GM19467 (cell line): Measurements from ENCODE around the gene STK39.

ENCODE experiments used
- ATAC-seq: cut with Tn5 transposase; IDR thresholded peaks from one replicate; pipeline ENCODE4 v1.9.1; 2021; ENCODE audit warnings: mild to moderate bottlenecking, moderate library complexity; ENCODE audit not compliant: unreplicated experiment

STK39 gene

DNA sequence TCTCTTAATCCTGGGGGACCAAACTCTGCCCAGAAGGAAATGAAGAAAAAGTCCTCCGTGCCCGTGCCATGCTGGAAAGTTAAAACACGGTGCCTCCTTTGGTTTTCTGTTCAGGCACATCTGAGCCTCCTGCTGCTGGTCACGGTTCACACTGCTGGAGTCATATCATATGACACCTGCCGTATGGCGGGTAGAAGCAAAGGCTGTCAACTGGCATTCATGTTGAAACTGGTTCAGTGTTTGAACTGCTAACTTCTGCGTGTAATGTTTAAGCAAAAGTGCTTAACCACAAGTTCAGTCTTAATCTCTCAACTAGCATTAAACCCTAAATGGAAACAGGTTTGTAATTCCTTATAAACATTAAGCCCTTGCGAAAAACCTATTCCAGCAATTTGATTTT lies 3.1 kb downstream of the STK39 start:
- ATAC-seq: no peak

DNA sequence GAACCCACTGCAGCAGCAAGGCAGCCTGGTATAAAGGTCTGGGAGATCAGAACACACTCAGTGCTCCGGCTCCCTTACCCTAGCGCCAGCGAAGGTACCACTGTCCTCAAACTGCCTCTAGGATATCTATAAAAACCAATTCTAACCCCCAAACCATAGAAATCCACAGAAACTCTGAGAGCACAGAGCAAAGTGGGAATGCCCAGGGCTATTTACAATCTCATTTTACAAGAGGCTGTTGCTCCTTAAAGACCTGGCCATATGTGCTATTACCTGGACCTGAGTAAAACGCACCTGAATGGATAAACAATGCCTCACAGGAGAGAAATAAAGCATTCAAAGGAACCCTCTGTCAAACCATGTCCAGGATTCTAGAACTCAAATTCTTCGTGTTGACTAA lies 4.3 kb downstream of the STK39 start:
- no peak for ATAC-seq

DNA sequence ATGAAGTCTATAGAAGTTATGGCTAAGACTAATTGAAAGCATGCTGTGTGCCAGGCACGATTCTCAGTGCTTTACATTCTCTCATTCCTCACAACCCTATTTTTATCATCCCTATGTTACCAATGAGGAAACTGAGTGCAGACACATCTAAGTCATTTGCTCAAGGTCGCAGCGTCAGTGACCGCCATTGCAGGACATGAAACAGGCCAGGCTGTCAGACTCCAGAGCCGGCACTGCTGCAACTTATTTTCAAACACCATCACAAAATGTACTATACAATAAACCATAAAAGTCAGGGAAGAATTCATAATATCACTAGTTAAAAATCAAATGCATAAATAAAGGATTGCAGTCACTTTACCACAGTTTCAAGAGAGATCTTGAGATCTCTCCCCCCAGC lies 5.6 kb downstream of the STK39 start:
- ATAC-seq: no peak

DNA sequence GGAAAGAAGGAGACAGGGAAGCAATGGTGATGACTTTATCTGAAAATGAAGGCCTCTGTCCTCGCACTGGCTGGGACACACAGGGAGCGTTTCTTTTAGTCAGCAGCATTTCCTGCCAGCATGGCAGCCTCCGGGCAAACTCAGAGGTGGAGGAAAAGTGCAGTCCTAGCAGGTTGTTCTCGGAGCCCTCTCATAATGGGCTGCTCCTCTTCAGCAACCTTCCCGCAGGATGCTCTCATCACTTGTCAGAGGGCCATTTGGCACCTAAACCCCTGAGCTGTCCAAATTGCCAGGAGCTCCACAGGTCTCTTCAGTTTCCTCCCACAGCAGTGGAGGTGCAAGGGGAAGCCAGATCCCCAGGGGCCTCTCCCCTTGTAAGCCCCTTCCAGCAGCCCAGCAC lies 6.2 kb downstream of the STK39 start:
- ATAC-seq: no peak

DNA sequence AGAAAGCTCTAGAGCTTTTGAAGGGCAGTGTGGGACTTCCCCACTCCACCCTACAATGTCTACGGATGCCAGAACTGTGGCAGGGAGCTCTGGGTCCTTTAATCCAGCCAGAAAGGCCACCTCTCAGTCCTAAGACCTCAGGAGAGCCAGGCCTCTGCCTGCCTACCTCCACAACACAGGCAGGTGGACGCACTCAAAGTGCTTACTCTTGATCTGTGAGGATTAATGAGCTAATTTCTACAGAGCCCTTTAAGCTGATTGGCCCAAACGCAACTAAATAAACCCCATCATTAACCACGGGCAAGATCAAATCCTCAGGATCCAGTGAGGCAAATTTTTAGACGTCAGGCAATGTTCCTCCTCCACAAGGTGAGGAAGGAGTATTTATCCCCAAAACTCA lies 8.1 kb downstream of the STK39 start:
- ATAC-seq: no peak

DNA sequence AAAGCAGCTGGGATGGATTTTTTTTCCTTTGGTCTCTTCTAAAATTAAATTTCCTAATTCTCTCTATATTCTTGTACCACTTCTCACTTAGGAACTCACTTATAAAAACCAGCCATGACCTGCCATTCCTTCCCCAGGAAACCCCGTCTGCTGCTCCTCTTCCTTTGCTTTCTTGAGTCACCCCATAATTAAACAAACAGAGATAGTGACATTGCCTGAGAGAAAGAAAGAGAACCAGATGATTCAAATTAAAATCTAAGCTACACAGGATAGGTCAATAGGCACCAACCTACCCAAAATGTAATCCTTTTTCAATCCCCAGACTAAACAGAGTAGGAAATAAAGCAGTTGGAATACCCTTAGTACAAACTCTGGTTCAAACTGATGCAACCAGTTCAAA lies 9.7 kb downstream of the STK39 start:
- no peak for ATAC-seq

DNA sequence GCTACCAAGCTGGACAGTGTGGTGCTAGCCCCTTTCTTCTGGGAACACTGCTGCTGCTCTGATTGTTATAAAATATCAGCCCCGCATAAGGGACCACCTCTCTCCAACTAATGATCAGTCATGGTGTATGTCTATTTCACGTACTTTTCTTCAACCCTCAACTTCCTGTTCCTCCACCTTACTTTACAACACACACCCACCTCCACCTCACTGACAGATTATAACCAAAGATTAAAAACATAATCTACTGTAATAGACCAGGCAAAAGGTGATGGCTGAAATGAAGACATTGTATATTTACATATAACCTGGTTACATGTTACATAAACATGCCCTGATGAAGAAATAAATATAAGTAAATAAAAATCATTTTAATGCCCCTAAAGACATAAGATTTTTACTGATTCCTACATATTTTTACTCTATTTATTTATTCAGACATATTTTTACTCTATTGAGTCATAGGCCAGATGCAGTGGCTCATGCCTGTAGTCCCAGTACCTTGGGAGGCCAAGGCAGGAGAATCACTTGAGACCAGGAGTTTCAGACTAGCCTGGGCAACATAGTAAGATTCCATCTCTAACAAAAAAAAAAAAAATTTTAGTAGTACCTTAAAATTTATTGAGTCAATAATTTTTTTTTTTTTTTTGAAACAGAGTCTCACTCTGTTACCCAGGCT lies 12.8 kb downstream of the STK39 start:
- no peak for ATAC-seq

DNA sequence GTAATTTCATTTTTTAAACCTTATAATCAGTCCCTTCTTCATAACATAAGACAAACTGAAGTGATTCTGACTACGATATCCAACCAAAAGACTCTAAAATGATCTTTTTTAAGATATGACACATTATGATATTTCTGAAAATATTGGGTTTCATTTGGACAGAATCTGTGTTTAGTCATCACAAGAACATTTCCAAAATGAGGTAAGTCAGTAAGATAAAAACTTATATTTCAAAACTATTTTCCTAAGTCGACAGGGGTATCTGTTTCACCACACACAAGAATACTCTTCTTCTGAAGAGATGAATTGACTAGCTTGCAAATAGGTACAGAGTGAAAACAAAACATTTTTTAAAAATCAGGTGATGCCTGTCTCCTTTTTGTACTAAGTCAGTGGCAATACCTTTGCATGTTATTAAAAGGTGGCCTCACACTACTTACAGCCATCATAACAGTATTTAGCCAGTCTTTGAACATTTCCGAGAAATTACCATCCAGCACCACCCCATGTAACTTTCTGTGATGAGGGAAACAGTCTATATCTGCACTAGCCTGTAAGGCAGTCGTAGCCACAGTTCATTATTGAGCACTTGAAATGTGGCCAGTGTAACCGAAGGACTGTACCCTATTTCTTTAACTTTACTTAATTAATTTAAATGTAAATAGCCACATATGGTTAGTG lies 13.5 kb downstream of the STK39 start:
- no peak for ATAC-seq

DNA sequence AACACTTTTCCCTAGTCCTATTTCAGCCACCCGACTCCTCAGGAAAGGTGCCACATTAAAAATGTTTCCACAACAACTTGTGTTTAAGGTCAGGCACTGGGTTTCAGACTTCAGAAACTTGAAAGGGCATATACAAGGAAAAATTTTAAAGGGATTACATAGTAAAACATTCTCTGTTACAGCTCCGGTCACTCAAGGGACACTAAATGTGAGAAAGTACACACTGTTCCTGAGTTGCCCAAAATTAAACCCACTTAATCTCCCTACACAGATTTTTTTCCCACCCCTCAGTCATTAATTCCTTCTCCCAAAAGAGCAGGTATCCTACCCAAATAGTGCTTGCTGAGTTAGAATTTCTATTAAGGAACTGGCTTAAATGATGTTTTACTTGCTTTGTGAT lies 14.2 kb downstream of the STK39 start:
- no peak for ATAC-seq

DNA sequence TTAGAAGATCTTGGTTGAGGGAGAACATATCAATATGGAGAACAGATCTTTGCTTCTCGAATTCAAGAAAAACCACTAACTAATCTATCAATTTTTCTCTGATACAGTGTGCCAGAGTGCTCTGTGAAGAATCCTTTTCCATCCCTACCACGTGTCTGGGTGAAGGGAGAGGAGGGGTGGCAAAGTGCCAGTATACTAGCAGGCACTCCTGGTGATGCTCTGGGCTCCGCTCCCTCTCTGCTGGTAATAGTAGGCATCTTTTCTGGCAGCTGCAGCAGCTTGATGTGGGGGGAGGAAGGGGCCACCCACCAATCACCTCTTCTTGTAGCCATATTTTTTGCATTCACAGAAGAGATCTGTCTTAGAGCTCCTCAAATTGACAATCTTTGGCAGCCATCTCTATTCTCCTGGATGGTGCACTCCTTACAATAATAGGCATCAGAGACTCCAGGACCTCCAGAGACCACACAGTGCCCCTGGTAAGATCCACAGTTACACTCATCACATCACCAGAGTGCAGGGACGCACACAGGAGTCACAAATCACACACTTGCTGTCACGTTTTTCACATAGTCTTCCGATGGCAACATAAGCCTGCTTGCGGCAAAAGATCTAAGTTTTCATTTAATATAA lies 15.7 kb downstream of the STK39 start:
- no peak for ATAC-seq

DNA sequence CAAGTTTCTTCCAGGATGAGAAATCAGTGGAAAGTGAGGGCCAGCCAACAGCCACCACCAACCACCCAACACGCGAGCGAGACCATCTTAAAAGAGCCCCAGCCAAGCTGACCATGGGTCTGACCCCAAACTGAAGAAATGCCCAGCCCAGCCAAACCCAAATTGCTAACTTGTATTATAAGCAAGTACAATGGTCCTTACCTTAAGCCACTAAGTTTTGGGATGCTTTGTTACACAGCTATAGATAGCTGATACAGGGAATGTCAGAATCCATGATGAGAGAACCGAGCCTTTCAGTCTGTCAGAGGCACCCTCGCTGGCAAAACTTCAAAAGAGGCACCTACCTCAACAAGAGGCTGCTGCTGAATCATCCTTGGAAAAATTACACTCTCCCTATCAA lies 17.0 kb downstream of the STK39 start:
- no peak for ATAC-seq

DNA sequence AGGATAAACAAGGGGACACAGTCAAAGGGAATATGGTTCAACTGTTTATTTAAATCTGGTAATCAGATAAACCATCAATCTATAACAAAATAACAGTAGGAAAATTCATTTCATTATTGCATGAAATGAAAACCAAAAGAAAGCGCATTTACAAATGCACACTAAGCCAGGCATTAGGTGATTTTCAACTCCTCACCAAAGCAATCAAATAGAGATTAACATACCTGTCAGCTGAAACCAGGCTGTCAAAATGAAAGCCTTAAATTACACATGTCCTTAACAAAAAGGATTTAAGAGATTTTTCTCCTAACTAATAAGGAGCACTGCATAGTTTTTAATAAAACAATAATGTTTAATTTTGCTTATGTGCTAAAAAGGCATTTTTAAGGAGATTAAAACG lies 23.0 kb downstream of the STK39 start:
- ATAC-seq: no peak

DNA sequence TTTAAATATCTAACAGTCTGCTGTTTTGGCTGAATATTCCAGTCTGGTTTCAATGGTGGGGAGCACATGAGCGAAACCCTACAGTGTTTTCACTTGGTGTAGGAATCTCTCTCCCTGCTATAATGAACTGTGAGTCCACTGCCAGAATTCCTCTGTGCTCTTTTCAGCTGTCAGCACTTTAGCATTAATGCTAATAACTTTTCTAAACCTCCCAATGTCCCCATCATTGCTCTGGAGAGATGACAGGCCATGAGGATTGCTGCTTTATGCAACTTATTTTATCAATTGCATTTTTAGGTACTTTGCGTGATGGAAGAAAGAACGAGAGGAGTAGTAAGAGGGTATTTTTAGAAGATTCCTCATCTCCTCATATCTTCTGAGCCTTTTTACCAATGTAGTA lies 25.3 kb downstream of the STK39 start:
- ATAC-seq: no peak

DNA sequence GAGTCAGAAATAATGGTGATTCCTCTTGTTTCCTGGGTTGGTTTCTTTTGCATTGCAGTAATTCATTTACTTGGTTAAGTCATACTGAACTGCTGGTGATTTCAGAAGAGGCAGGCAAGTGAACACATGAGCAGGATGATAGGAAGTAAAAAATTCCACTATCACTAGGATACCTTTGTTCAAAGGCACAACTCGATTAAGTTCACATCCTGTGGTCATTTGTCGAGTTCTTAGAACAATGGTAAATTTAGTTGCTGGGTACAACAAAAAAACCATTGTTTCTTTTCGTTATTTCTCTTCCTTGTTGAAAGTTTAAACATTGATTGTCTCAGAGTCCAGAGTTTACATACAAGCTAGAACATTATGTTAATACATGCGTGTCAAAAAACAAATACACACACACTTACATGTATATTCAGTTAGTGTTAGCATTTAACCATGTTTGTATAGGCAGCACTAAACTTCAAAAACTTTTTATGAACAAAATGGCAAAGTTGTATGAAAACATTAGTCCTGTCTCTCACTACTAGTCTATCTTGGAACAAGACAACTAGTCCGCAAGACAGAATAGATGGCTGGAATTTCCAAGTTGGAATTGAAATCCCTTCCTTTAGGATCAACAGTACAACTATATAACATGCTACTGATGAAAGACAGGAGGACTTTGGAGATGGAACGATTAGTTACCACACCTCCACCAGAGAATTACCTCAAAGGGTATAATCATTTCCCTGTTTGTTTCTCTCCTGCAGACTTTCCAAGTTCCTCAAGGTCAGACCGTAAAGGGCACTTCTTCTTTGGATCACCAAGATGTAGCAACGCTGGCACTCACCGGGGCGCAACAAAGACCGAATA lies 26.2 kb downstream of the STK39 start:
- no peak for ATAC-seq

DNA sequence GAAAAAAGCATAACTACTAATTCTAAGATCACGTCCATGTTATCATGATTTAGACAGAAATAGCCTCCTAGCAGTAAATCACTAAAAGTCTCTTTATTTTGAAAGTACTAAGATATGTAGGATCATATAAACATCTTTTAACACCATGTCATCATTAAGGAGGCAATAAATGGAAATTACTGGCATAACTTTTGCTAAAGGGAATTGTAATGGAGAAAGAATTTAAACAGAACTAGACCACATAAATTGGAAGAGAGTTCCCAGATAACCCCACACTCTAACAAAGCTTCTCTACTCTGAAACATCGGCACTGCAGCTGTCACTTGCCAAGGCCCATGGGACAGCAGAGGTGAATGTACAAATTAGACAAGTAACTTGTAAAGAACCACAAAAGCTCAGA lies 29.5 kb downstream of the STK39 start:
- no peak for ATAC-seq

DNA sequence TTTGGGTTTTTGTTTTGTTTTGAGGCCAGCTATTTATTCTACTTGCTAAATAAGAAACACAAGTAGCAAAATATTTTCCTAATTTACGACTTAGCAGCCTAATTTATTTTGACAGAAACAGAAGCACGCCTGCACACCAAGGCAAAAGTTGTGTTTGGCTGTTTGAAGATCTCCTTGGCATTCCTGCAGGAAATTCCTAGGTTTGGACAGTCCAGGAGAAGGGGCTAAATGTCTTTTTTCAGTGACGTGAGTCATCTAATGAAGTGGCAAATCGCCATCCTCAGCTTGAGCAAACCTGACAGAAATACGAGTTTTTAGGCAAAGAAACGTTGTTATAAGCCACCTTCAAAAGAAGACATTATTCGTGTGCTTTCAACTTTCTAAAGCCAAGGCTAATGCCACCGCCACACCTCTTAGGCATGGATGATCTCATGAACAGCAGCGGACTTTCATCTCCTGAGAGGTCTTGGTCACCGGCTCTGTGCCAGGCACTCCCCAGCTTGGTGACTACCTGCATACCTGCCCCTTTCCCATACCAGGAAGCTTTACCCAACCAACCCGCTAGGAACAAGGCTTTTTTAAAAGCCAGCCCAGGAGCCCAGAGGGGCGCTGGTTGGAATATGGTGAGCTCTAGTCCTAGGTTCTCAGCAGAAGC lies 30.9 kb downstream of the STK39 start:
- ATAC-seq: no peak

DNA sequence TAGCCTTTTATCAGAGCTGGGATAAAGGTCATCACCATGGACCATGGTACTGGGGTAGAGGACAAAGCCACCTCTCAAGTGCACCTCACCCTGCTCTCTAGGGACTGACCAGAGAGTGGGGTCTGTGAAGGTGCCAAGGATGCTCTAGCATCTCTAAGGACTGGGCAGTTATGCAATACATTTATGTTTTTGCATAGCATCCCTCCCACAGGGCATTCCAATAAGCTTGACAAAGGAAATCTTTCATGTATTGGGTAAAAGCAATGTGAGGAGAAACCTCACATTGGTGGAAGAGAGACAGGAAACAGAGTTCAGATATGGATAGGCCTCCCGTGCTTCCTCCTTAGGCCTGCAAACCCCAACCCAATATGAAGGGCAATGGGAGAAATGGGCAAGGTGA lies 31.6 kb downstream of the STK39 start:
- ATAC-seq: no peak

DNA sequence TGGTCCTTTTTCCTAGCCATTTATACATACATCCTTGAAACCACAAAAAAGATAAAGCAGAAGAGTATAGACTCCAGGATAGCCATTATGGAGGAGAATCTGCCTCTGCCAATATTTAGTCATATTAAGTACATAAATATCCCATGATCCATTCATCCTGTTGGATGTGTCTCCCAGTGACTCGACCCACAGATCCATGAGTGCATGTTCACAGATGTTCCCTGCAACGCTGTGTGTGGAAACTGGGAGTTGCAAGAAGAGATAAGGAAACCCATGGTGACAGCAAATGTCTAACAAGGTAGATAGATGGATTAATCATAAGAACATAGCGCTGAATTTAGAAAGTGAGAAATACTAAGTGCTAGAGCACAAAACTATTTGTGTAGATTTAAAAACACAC lies 34.5 kb downstream of the STK39 start:
- ATAC-seq: no peak

DNA sequence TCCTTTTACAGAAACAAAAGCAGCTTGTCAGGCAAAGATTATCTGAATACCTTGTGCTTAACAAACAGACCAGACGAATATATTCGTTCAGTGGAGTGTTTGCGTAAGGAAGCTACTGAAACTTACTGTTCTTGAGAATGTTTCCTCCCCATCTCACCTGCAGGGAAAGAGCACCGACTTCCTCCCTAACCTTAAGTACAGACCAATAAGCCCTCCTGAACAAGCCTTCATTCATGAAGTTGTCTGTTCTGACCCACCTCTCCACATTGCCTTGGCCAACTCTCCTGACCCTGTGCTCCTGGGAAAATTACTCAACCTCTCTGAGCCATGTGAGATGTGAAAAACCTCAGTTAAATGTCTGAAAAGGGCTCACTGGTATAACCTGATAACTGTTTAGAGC lies 35.2 kb downstream of the STK39 start:
- no peak for ATAC-seq

DNA sequence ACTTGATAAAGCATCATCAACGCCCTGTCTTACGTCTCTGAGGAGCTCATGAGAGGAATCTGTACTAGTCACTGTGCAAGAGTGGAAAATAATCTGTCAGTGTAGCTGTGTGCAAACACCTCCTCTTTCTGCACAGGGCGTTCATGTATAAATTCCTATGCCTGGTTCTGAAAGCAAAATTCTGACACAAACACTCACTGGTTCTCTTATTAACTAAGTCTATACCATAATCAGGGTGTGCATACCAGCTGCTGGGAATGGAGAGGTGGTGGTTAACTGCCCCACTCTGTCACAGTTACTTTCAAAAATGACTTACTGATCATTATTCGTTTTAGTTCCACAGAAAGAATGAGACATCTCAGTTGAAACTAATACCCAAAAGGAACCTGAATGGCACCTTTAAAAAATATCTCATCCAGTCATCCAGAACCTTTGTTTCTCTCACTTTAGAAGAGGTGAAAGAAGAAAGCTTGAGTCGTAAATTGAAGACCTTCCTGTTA lies 35.7 kb downstream of the STK39 start:
- ATAC-seq: peak; percentile 74
